HUES6 (cell line): ENCODE measurements around the gene GPR141.

Experiments used
- H3K27ac ChIP-seq: 2 replicates; pipeline ENCODE4 v1.7.0; 2013; ENCODE audit warnings: low read depth, mild to moderate bottlenecking, low read length, inconsistent platforms
- H3K27me3 ChIP-seq: 2 replicates; pipeline ENCODE4 v1.6.1; 2013; ENCODE audit warnings: low read length; ENCODE audit not compliant: control insufficient read depth, insufficient read depth
- H3K36me3 ChIP-seq: 2 replicates; pipeline ENCODE4 v1.6.1; 2013; ENCODE audit warnings: low read length; ENCODE audit not compliant: control insufficient read depth, insufficient read depth
- H3K4me1 ChIP-seq: 2 replicates; pipeline ENCODE4 v1.6.1; 2013; ENCODE audit warnings: low read length; ENCODE audit not compliant: control insufficient read depth, insufficient read depth
- H3K4me3 ChIP-seq: 2 replicates; pipeline ENCODE4 v1.5.1; 2013; ENCODE audit warnings: low read depth, low read length
- H3K9ac ChIP-seq: one replicate; pipeline ENCODE4 v1.6.1; 2013; ENCODE audit warnings: mild to moderate bottlenecking, low read length
- H3K9me3 ChIP-seq: 2 replicates; pipeline ENCODE4 v1.6.1; 2013; ENCODE audit warnings: low read depth, low read length; ENCODE audit not compliant: control insufficient read depth, insufficient read depth

Gene GPR141

DNA sequence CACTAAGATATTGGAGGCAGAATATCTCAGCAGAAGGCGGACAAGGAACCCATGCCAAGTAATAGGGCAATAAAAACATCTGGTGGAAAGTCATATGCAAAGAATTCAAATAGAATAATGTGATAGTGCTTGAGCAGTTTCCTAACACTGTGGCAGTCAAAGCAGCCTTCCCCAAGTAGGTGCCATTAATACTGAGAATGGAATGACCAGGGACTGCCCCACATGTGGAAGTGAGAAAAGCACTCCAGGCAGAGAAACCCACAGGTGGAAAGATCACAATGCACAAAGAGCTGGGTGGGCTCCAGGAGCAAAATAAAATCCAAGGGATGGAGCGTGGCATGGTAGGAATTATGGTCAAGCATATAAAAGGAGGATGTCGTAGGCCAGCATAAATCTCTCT is 100.4 kb downstream of the GPR141 start:
- Histone ChIP-seq H3K9ac (no peak overlapping the region), H3K27me3 (no peaks in the 10 kb centered on the region), H3K4me1 (no peaks in the 10 kb centered on the region), H3K9me3 (no peaks in the 10 kb centered on the region), H3K4me3 (no peak overlapping the region), H3K27ac (no peak overlapping the region), H3K36me3 (no peaks in the 10 kb centered on the region)

DNA sequence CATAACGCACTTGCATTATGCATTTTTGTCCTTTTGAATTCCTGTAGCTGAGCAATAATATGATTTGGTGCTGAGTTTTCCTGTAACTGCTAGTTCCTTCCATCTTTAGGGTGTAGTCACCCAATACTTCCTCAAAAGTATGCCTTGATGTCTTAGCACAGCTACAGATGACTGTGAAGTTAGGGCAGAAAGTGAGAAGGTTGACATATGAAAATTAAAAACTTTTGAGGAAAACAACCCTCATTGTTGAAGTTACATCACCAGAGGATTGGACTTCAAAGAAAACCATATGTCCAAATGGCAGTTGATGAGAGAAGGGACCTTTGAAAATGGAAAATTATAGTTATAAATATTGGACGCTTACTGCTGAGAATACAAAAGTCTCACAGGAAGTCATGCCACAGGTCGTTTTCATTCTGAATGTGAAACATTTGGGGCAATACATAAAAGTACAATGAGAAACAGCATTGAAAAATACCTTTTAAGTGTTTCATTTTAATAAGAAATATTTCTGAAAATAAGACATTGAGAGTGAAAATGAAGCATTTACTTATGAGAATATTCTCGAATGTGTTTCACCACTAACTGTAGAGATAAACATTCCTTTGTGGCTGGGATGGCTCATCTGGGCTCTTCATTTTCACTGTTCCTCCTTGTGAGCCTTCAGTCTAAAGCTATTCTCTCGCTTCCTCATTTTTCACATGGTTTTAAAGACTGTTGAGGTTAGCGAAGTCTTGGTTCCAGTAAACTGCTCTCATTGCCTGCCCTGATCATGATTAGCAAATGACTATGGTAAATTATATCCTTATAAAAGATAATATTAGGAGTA is 103.4 kb downstream of the GPR141 start:
- no peak overlapping the region for H3K4me3 ChIP-seq
- H3K4me1 ChIP-seq, result no peaks in the 10 kb centered on the region
- no peaks in the 10 kb centered on the region for H3K9me3 ChIP-seq
- no peak overlapping the region for H3K27ac ChIP-seq
- no peaks in the 10 kb centered on the region for H3K27me3 ChIP-seq
- no peaks in the 10 kb centered on the region for H3K36me3 ChIP-seq
- H3K9ac ChIP-seq, result no peak overlapping the region
